K562 (cell line): ENCODE measurements around the gene SOX21. TPM values are rescaled to one million over a fixed set of nuclear protein-coding genes. Genes with fewer than 3 reads are reported as not detected.

Source experiments
- ATAC-seq: fragments of 200-7000 bp; cut with Tn5 transposase; 3 replicates; pipeline ENCODE4 v1.9.1; 2020; ENCODE audit warnings: moderate library complexity
- BruUV-seq: library from RNA; stranded (reverse); fragments of 400-500 nt; replicated peaks from 2 replicates; lab custom pipeline; 2021; lab: Mats Ljungman, UMichigan
- CTCF ChIA-PET: fragments of 300-600 bp; formaldehyde crosslinking; extraction: SDS; loops from one replicate; lab custom pipeline; 2021; ENCODE audit warnings: low intra/inter-chr PET ratio; lab: Yijun Ruan, JAX
- POLR2A ChIA-PET: fragments of 300-600, 350-650 bp; sonication (Branson Sonifier 250); formaldehyde crosslinking; extraction: SDS; loops from one replicate; lab custom pipeline; 2021; ENCODE audit warnings: antibody characterized with exemption, inconsistent platforms; lab: Yijun Ruan, JAX
- DNase-seq, 4 experiments: peaks; one replicate each; pipeline versions ENCODE4 v3.0.0 to v3.0.0-alpha.2; 2011 to 2018; ENCODE audit warnings: low spot score in 3 of 4, mixed read lengths in 3 of 4; ENCODE audit errors: extremely low read depth in 1 of 4
- FAIRE-seq: peaks from 2 replicates; lab custom pipeline; 2011; peaks lifted over from hg19 to GRCh38; lab: Jason Lieb, UNC
- H2AFZ ChIP-seq: 2 replicates; pipeline ENCODE4 v1.6.0; 2011; ENCODE audit warnings: low read depth, low read length, control low read depth, inconsistent platforms
- H3K27ac ChIP-seq: fragments of 200-600 bp; 3 replicates; pipeline ENCODE4 v1.8.0; 2011; ENCODE audit warnings: low read depth, mild to moderate bottlenecking, control low read depth, inconsistent platforms, low read length, moderate library complexity, mixed read lengths; ENCODE audit errors: extremely low read depth
- H3K27me3 ChIP-seq, 2 experiments: fragments of 300-600 bp in 1 of 2; 2 replicates in 1 of 2; 3 replicates in 1 of 2; pipeline versions ENCODE4 v1.6.0 to v1.8.0; 2011; ENCODE audit warnings: inconsistent platforms in 2 of 2, low read length in 2 of 2, mild to moderate bottlenecking in 1 of 2, mixed read lengths in 1 of 2, moderate library complexity in 1 of 2; ENCODE audit not compliant: control insufficient read depth in 2 of 2, insufficient read depth in 2 of 2
- H3K36me3 ChIP-seq: fragments of 300-600 bp; 3 replicates; pipeline ENCODE4 v1.8.0; 2011; ENCODE audit warnings: mild to moderate bottlenecking, low read length, inconsistent platforms; ENCODE audit not compliant: control insufficient read depth, insufficient read depth
- H3K4me1 ChIP-seq, 2 experiments: fragments of 200-600 bp in 1 of 2; replicated peaks in 1 of 2; 2 replicates in 1 of 2; 3 replicates in 1 of 2; pipeline versions ENCODE4 v1.5.1 to v1.8.0; 2011; ENCODE audit warnings: inconsistent platforms in 2 of 2, low read length in 2 of 2, mild to moderate bottlenecking in 1 of 2, mixed read lengths in 1 of 2, moderate library complexity in 1 of 2; ENCODE audit not compliant: control insufficient read depth in 2 of 2, insufficient read depth in 2 of 2
- H3K4me2 ChIP-seq: 2 replicates; pipeline ENCODE4 v1.6.1; 2011; ENCODE audit warnings: low read length, control low read depth, inconsistent platforms, mixed read lengths; ENCODE audit not compliant: insufficient read depth
- H3K4me3 ChIP-seq: fragments of 200-600 bp; sonication (generic), shearing (Covaris generic); 2 replicates; pipeline ENCODE4 v1.5.1; 2016; ENCODE audit warnings: control low read depth, inconsistent platforms
- H3K79me2 ChIP-seq: fragments of 200-600 bp; 3 replicates; pipeline ENCODE4 v1.8.0; 2011; ENCODE audit warnings: low read length, inconsistent platforms; ENCODE audit not compliant: control insufficient read depth, insufficient read depth
- H3K9ac ChIP-seq, 2 experiments: 2 replicates each; pipeline versions ENCODE4 v1.6.0 to v1.6.1; 2011; ENCODE audit warnings: low read depth in 2 of 2, low read length in 2 of 2, control low read depth in 1 of 2, inconsistent platforms in 1 of 2, mild to moderate bottlenecking in 1 of 2, mixed read lengths in 1 of 2; ENCODE audit not compliant: insufficient read depth in 1 of 2
- H3K9me1 ChIP-seq: one replicate; pipeline ENCODE4 v1.6.0; 2011; ENCODE audit warnings: inconsistent platforms, mild to moderate bottlenecking, low read length, moderate library complexity; ENCODE audit not compliant: control insufficient read depth, insufficient read depth
- H3K9me3 ChIP-seq: replicated peaks from 2 replicates; pipeline ENCODE4 v1.5.1; 2011; ENCODE audit warnings: low read depth, low read length, inconsistent platforms; ENCODE audit not compliant: control insufficient read depth, insufficient read depth
- H4K20me1 ChIP-seq: replicated peaks from 2 replicates; pipeline ENCODE4 v1.6.1; 2011; ENCODE audit warnings: low read length, inconsistent platforms, mixed read lengths; ENCODE audit not compliant: control insufficient read depth, insufficient read depth
- ARHGAP35 ChIP-seq: fragments of 450-650 bp; IDR thresholded peaks from 2 replicates; pipeline ENCODE4 v1.6.1; 2018; ENCODE audit not compliant: partially characterized antibody
- CHD1 ChIP-seq: fragments of 200-600 bp; sonication (generic); IDR thresholded peaks from one replicate; pipeline ENCODE4 v1.6.1; 2012; ENCODE audit warnings: mild to moderate bottlenecking, moderate library complexity, low read length, inconsistent platforms
- CREBBP ChIP-seq: IDR thresholded peaks from one replicate; pipeline ENCODE4 v1.6.1; 2012; ENCODE audit warnings: low read depth, mild to moderate bottlenecking, control low read depth, inconsistent platforms, low read length
- KLF16 ChIP-seq: IDR thresholded peaks from 2 replicates; pipeline ENCODE4 v1.6.1; 2016; ENCODE audit warnings: antibody characterized with exemption
- MAZ ChIP-seq, 2 experiments: fragments of 450-650 bp in 1 of 2; sonication (generic) in 1 of 2; formaldehyde crosslinking; IDR thresholded peaks in 1 of 2; conservative IDR thresholded peaks in 1 of 2; 2 replicates each; pipeline versions ENCODE4 v1.4.0 to v1.5.0; 2020; ENCODE audit warnings: mild to moderate bottlenecking in 1 of 2, missing genetic modification reagents in 1 of 2
- PHB ChIP-seq: fragments of 250-450 bp; sonication (Bioruptor Pico); IDR thresholded peaks from 2 replicates; pipeline ENCODE4 v1.5.0; 2021
- RHOXF2B ChIP-seq: fragments of 250-450 bp; sonication (Bioruptor Pico); conservative IDR thresholded peaks from 2 replicates; pipeline ENCODE4 v1.5.1; 2021
- SAP30 ChIP-seq: fragments of 200-600 bp; sonication (generic); IDR thresholded peaks from 2 replicates; pipeline ENCODE4 v1.6.1; 2012; ENCODE audit warnings: borderline replicate concordance, low read depth, mild to moderate bottlenecking, moderate library complexity, low read length, control low read depth, inconsistent platforms; ENCODE audit not compliant: insufficient read depth, poor library complexity, severe bottlenecking
- SP2 ChIP-seq: IDR thresholded peaks from 2 replicates; pipeline ENCODE4 v1.6.1; 2011; ENCODE audit warnings: mild to moderate bottlenecking, low read depth, low read length, moderate library complexity; ENCODE audit not compliant: poor library complexity, severe bottlenecking; ENCODE audit errors: extremely low read depth
- THRAP3 ChIP-seq: fragments of 450-650 bp; IDR thresholded peaks from 2 replicates; pipeline ENCODE4 v1.6.1; 2016; ENCODE audit warnings: mild to moderate bottlenecking, inconsistent platforms, borderline replicate concordance
- TRIM24 ChIP-seq, 2 experiments: fragments of 450-650 bp; IDR thresholded peaks; 2 replicates each; pipeline ENCODE4 v1.6.1; 2016
- ZC3H11A ChIP-seq: IDR thresholded peaks from 2 replicates; pipeline ENCODE4 v1.6.1; 2012; ENCODE audit warnings: low read depth, low read length, improper control_type of control experiment
- ZNF134 ChIP-seq: fragments of 250-450 bp; sonication (Bioruptor Pico); conservative IDR thresholded peaks from 2 replicates; pipeline ENCODE4 v1.4.0; 2020
- WGBS: fragments of 100-300 bp; shearing (Covaris generic); methylation state at CpG from one replicate; pipeline ENCODE4 v1.1.6; 2016; ENCODE audit warnings: low coverage, mixed read lengths; ENCODE audit not compliant: insufficient coverage; ENCODE audit errors: missing lambda C conversion rate; 5-methylcytosine and 5-hydroxymethylcytosine counted together
- in situ Hi-C: fragments of 300-500 bp; cut with MboI; formaldehyde crosslinking; loops from 4 replicates; pipeline ENCODE4 v1.15.0; 2018; ENCODE audit warnings: inconsistent platforms, mixed read lengths
- intact Hi-C: fragments of 100-400 bp; cut with micrococcal nuclease; formaldehyde crosslinking; loops from 2 replicates; pipeline ENCODE4 v1.14.2; 2022
- polyA plus RNA-seq, 8 experiments: library from polyadenylated mRNA; depleted of rRNA in 4 of 8; stranded (reverse) in 5 of 8; unstranded in 3 of 8; fragments of >200 nt; fragmentation: Nextera tagmentation in 2 of 8; fragmentation: Illumina TruSeq in 1 of 8; extraction: Ambion mirVana in 2 of 8; extraction: Trizol in 1 of 8; gene quantifications; 2 replicates each; pipeline versions ENCODE4 v1.2.1 to v1.2.3, GENCODE V29; 2011 to 2014; ENCODE audit warnings: inconsistent platforms in 1 of 8, missing spikeins in 1 of 8
- total RNA-seq, 7 experiments: library from RNA; depleted of rRNA in 6 of 7; stranded (reverse); fragments of >200 nt in 6 of 7; fragmentation: Illumina TruSeq in 2 of 7; extraction: Trizol in 2 of 7; gene quantifications; 2 replicates each; pipeline versions ENCODE4 v1.2.1 to v1.2.3, GENCODE V29; 2011 to 2021; ENCODE audit warnings: low replicate concordance in 1 of 7
- TF ChIP-seq, protein P1 (sequence below): fragments of 450-650 bp; IDR thresholded peaks from one replicate; pipeline ENCODE4 v1.6.1; 2018; ENCODE audit warnings: mild to moderate bottlenecking, moderate library complexity; ENCODE audit not compliant: partially characterized antibody
- TF ChIP-seq, protein P2 (sequence below): fragments of 450-650 bp; formaldehyde crosslinking; IDR thresholded peaks from 2 replicates; pipeline ENCODE4 v1.4.0; 2022; ENCODE audit warnings: missing genetic modification characterization
- TF ChIP-seq, protein P3 (sequence below): fragments of 450-650 bp; formaldehyde crosslinking; IDR thresholded peaks from 2 replicates; pipeline ENCODE4 v1.4.0; 2022; ENCODE audit warnings: mild to moderate bottlenecking, moderate library complexity
- TF ChIP-seq, protein P4 (sequence below): fragments of 450-650 bp; IDR thresholded peaks from 2 replicates; pipeline ENCODE4 v1.6.1; 2016; ENCODE audit warnings: antibody characterized with exemption

The SOX21 gene
- total and polyA plus RNA-seq, 9 of the 15 experiments (the other 6 are each of a cell fraction or from before 2014, with no cell fraction given), result 0.07 TPM; not detected in 8

DNA sequence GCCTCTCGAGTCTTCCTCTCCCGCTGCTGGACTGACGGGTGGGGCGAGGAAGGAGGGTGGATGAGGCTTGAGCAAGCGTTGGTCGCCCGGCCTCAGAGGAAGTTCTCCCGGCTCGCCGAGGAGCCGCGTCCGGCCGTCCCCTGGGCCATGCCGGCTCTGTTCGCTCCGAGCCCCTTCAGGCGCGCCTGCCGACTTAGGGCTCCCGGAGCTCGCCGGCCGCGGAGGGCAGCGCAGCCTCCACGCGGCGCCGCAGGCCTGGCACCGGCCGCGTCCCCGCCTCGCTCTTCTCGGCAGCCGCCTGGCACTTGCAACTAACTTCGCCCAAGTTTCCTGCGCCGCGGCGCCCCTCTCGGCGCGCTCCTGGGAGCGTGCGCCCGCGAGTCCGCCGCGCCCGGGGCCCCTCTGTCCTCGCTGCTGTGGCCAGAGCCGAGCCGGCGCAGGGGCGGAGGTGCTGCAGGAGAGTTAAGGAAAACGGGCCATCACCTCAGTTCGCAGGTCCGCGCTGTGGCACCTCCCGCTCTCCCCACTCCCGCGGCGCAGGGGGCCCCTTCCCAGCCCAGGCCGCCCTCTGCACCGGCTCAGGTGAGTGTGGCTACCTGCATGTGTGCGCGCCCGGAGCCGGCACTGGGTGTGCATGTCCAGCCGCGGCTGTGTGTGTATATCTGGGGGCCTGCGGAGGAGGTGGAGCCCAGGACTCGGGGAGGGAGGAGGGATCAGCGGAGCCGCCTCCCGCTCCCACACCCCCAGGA is 641 bp upstream of the SOX21 start:
- no peaks in the 10 kb centered on the region for H4K20me1 ChIP-seq
- peaks cover 13 to 27% of the 10 kb centered on the region in 2 experiments; a peak in 4 of 5 replicates for H3K27me3 ChIP-seq
- ChIA-PET POLR2A (interaction anchor here (0.6 kb wide), 1 partner anchor 52 kb away, joined by 3 read pairs; no protein-coding TSS in a partner anchor), CTCF (no interaction called here)
- 0% methylated on average over 1 of the region's 79 CpGs for WGBS
- H3K9ac ChIP-seq, result peak overlapping the region in 1 of 2 experiments; percentile 26; a peak in 1 of 4 replicates
- intact Hi-C loops (no loop called here), in situ Hi-C loops (no loop called here)
- no peak overlapping the region for H3K4me3 ChIP-seq
- FAIRE-seq, result no peak
- peak; percentile 27; the same call in 2 of the 3 replicates for ATAC-seq
- no TSS peak for BruUV-seq
- TF ChIP-seq, protein P1, sequence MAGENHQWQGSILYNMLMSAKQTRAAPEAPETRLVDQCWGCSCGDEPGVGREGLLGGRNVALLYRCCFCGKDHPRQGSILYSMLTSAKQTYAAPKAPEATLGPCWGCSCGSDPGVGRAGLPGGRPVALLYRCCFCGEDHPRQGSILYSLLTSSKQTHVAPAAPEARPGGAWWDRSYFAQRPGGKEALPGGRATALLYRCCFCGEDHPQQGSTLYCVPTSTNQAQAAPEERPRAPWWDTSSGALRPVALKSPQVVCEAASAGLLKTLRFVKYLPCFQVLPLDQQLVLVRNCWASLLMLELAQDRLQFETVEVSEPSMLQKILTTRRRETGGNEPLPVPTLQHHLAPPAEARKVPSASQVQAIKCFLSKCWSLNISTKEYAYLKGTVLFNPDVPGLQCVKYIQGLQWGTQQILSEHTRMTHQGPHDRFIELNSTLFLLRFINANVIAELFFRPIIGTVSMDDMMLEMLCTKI, result no peak
- TF ChIP-seq SP2, result no peak
- TF ChIP-seq ZC3H11A, result no peak
- TF ChIP-seq, protein P2, sequence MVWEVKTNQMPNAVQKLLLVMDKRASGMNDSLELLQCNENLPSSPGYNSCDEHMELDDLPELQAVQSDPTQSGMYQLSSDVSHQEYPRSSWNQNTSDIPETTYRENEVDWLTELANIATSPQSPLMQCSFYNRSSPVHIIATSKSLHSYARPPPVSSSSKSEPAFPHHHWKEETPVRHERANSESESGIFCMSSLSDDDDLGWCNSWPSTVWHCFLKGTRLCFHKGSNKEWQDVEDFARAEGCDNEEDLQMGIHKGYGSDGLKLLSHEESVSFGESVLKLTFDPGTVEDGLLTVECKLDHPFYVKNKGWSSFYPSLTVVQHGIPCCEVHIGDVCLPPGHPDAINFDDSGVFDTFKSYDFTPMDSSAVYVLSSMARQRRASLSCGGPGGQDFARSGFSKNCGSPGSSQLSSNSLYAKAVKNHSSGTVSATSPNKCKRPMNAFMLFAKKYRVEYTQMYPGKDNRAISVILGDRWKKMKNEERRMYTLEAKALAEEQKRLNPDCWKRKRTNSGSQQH, result no peak
- TF ChIP-seq MAZ (CRISPR knock-in tag; conservative IDR thresholded peaks at IDR 0.05 in 1 of 2, IDR thresholded peaks at IDR 0.05 in 1 of 2), result no peak
- no peak for TF ChIP-seq CREBBP
- TF ChIP-seq ARHGAP35, result no peak
- TF ChIP-seq, protein P3, sequence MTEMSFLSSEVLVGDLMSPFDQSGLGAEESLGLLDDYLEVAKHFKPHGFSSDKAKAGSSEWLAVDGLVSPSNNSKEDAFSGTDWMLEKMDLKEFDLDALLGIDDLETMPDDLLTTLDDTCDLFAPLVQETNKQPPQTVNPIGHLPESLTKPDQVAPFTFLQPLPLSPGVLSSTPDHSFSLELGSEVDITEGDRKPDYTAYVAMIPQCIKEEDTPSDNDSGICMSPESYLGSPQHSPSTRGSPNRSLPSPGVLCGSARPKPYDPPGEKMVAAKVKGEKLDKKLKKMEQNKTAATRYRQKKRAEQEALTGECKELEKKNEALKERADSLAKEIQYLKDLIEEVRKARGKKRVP, result no peak
- TF ChIP-seq, protein P4, sequence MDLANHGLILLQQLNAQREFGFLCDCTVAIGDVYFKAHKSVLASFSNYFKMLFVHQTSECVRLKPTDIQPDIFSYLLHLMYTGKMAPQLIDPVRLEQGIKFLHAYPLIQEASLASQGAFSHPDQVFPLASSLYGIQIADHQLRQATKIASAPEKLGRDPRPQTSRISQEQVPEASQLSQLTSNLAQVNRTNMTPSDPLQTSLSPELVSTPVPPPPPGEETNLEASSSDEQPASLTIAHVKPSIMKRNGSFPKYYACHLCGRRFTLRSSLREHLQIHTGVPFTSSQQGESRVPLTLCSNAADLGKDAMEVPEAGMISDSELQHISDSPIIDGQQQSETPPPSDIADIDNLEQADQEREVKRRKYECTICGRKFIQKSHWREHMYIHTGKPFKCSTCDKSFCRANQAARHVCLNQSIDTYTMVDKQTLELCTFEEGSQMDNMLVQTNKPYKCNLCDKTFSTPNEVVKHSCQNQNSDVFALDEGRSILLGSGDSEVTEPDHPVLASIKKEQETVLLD, result no peak
- TF ChIP-seq ZNF134 (CRISPR knock-in tag), result no peak
- TF ChIP-seq CHD1, result no peak
- no peak for TF ChIP-seq KLF16
- no peak for TF ChIP-seq THRAP3
- no peak for TF ChIP-seq SAP30
- no peak for TF ChIP-seq TRIM24 (IDR thresholded peaks at IDR 0.05)
- no peak for TF ChIP-seq PHB
- TF ChIP-seq RHOXF2B (CRISPR knock-in tag), result no peak
- no peak for DNase-seq
- no peaks in the 10 kb centered on the region for H3K9me1 ChIP-seq
- no peak overlapping the region for H3K27ac ChIP-seq
- H3K4me1 ChIP-seq, result peaks cover 0 to 31% of the 10 kb centered on the region in 2 experiments; a peak in 2 of 5 replicates
- H3K9me3 ChIP-seq, result no peaks in the 10 kb centered on the region
- H3K79me2 ChIP-seq, result no peaks in the 10 kb centered on the region
- no peaks in the 10 kb centered on the region for H3K36me3 ChIP-seq
- no peak overlapping the region for H3K4me2 ChIP-seq
- no peak overlapping the region for H2AFZ ChIP-seq
